K562 (cell line): ENCODE data around the gene ADPRHL1.

ENCODE experiments used
- CHD7 ChIP-seq: fragments of 200-600 bp; sonication (generic); IDR thresholded peaks from one replicate; pipeline ENCODE4 v1.6.1; 2012; ENCODE audit warnings: mild to moderate bottlenecking, low read depth, low read length, inconsistent platforms
- CTCF ChIP-seq, 3 experiments: IDR thresholded peaks in 2 of 3; conservative IDR thresholded peaks in 1 of 3; 2 replicates each; pipeline ENCODE4 v1.5.1; 2011 to 2012; ENCODE audit warnings: low read length in 3 of 3, mild to moderate bottlenecking in 3 of 3, control low read depth in 2 of 3, improper control_type of control experiment in 1 of 3, inconsistent platforms in 1 of 3, low read depth in 1 of 3, mixed read lengths in 1 of 3, moderate library complexity in 1 of 3; ENCODE audit not compliant: insufficient read depth in 2 of 3
- GABPA ChIP-seq: fragments of 200-800 bp; sonication (Bioruptor generic); conservative IDR thresholded peaks from 2 replicates; pipeline ENCODE4 v1.6.1; 2016; ENCODE audit warnings: low read depth, missing genetic modification characterization, missing compliant biosample characterization
- HSF4 ChIP-seq: fragments of 250-450 bp; sonication (Bioruptor Pico); IDR thresholded peaks from 2 replicates; pipeline ENCODE4 v2.1.2; 2022; ENCODE audit warnings: mild to moderate bottlenecking, moderate library complexity, borderline replicate concordance
- IRF1 ChIP-seq: sonication (generic); formaldehyde crosslinking; IDR thresholded peaks from 2 replicates; pipeline ENCODE4 v1.8.0; 2022; ENCODE audit warnings: missing genetic modification reagents, mild to moderate bottlenecking, borderline replicate concordance
- KHSRP ChIP-seq: fragments of 450-650 bp; IDR thresholded peaks from 2 replicates; pipeline ENCODE4 v1.6.1; 2017
- MEF2D ChIP-seq: conservative IDR thresholded peaks from 2 replicates; pipeline ENCODE4 v1.6.1; 2016; ENCODE audit warnings: low read depth, missing genetic modification characterization, missing compliant biosample characterization
- NFYB ChIP-seq: IDR thresholded peaks from 2 replicates; pipeline ENCODE4 v1.6.1; 2011; ENCODE audit warnings: mild to moderate bottlenecking, moderate library complexity; ENCODE audit not compliant: insufficient read length; ENCODE audit errors: extremely low read depth
- POLR2A ChIP-seq: fragments of 450-650 bp; conservative IDR thresholded peaks from 2 replicates; pipeline ENCODE4 v1.6.1; 2016
- TEAD1 ChIP-seq, 2 experiments: fragments of 450-650 bp in 1 of 2; sonication (generic) in 1 of 2; formaldehyde crosslinking; IDR thresholded peaks; 2 replicates each; pipeline versions ENCODE4 v1.4.0 to v1.8.0; 2020 to 2022; ENCODE audit warnings: mild to moderate bottlenecking in 2 of 2, missing genetic modification reagents in 1 of 2
- USF2 ChIP-seq: sonication (generic); formaldehyde crosslinking; IDR thresholded peaks from 2 replicates; pipeline ENCODE4 v1.5.0; 2020; ENCODE audit warnings: missing genetic modification reagents

- TF ChIP-seq MEF2D (tag) (no peak), USF2 (CRISPR knock-in tag) (no peak), KHSRP (no peak), HSF4 (no peak), NFYB (no peak), POLR2A (no peak), GABPA (tag) (no peak), CHD7 (no peak), IRF1 (no peak), CTCF (IDR thresholded peaks at IDR 0.05 in 2 of 3, conservative IDR thresholded peaks at IDR 0.05 in 1 of 3; ENCODE audit: insufficient read depth in 2 of 3, low read depth in 1 of 3, low read length in 3 of 3) (no peak), TEAD1 (CRISPR knock-in tag; IDR thresholded peaks at IDR 0.05) (no peak)
Observed at GRCh38 chr13:113417008-113417751, 36.1 kb downstream of the ADPRHL1 start.
